ENCODE measurements around the gene TBC1D10B. TPM values are rescaled to one million over a fixed set of nuclear protein-coding genes. Genes with fewer than 3 reads are reported as not detected.

Gene TBC1D10B
- total and polyA plus RNA-seq, 9 of the 15 experiments (the other 6 are each of a cell fraction or from before 2014, with no cell fraction given): 2.2 to 55.4 (median 17.5) TPM

DNA sequence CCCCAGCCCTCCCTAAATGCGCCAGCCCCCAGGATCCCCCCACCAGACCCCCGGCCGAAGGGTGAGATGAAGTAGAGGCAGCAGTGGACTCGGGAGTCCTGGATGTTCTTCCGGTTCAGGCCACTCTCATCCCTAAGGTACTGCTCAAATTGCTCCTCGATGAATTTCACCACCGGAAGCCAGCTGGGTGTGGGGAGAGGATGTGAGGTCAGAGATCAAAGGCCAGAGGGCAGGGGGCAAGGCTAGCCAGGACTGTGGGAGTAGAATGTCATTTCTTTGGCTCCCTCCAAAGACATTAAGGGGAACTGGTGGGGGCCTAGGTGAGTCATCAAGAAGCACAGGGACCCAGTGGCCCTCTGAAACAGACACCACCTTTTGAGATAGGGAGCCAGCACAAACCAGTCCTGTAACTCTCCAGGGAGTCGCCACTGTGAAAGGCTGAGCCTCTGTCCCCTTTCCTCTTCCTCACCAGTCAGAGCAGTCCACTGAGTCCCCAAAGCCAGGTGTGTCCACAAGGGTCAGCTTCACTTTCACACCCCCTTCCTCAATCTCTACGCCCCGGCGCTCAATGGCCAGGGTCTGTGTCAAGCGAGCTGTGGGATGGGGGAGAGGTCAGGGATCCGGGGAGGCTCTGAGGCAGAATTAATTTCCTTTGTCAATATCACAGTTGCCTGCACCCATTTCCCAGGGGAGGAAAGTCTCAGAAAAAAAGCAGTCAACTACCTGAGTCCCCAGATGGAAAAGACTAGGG is 11.2 kb upstream of the TBC1D10B start (continued):
- TF ChIP-seq, protein P1, sequence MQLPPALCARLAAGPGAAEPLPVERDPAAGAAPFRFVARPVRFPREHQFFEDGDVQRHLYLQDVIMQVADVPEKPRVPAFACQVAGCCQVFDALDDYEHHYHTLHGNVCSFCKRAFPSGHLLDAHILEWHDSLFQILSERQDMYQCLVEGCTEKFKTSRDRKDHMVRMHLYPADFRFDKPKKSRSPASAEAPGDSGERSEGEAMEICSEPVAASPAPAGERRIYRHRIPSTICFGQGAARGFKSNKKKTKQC (CRISPR knock-in tag; IDR thresholded peaks at IDR 0.05): no peak
- peak; percentile 77 for TF ChIP-seq MTA2 (IDR thresholded peaks at IDR 0.05; ENCODE audit: low read depth)
- no peak for TF ChIP-seq DDX20 (tag; IDR thresholded peaks at IDR 0.05; ENCODE audit: low read depth)
- TF ChIP-seq MTA3 (IDR thresholded peaks at IDR 0.05; ENCODE audit: borderline replicate concordance): peak; percentile 57; the same call in 1 of the 2 replicates
- TF ChIP-seq PTTG1 (tag; IDR thresholded peaks at IDR 0.05; ENCODE audit: low read depth): no peak
- TF ChIP-seq SMAD2 (IDR thresholded peaks at IDR 0.05; ENCODE audit: low read depth, low read length): no peak
- TF ChIP-seq KAT7 (CRISPR knock-in tag; IDR thresholded peaks at IDR 0.05; ENCODE audit: borderline replicate concordance): no peak
- no peak for TF ChIP-seq ZNF253 (CRISPR knock-in tag; conservative IDR thresholded peaks at IDR 0.05)
- peak; percentile 74 for TF ChIP-seq TBP (optimal IDR thresholded peaks at IDR 0.05; ENCODE audit: low read depth, low read length)
- no peak for TF ChIP-seq ZC3H11A (IDR thresholded peaks at IDR 0.05; ENCODE audit: low read depth, low read length)
- TF ChIP-seq POLR2G (IDR thresholded peaks at IDR 0.05; ENCODE audit: low read depth, low read length): 0 out of 2 replicates have a peak, but pooled peaks have one; percentile 14
- TF ChIP-seq ZNF347 (CRISPR knock-in tag; IDR thresholded peaks at IDR 0.05; ENCODE audit: low read depth): no peak
- peak; percentile 77 for TF ChIP-seq ARID1B (IDR thresholded peaks at IDR 0.05)
- TF ChIP-seq HCFC1 (IDR thresholded peaks at IDR 0.05; ENCODE audit: low read depth, low read length): peak; percentile 61
- no peak; the same call in 1 of the 2 replicates for TF ChIP-seq LCOR (CRISPR knock-in tag; IDR thresholded peaks at IDR 0.05)
- TF ChIP-seq RCOR1 (IDR thresholded peaks at IDR 0.05; ENCODE audit: borderline replicate concordance in 1 of 2, low read depth in 2 of 2, low read length in 2 of 2): peak in 1 of 2 experiments; percentile 70; a peak in 2 of 4 replicates
- no peak for TF ChIP-seq ZNF146 (CRISPR knock-in tag; IDR thresholded peaks at IDR 0.05; ENCODE audit: unreplicated experiment)
- TF ChIP-seq FOXM1 (IDR thresholded peaks at IDR 0.05; ENCODE audit: low read depth): no peak
- TF ChIP-seq FOXM1 (CRISPR knock-in tag; IDR thresholded peaks at IDR 0.05; ENCODE audit: low read depth): no peak
- TF ChIP-seq GATAD2B (IDR thresholded peaks at IDR 0.05; ENCODE audit: borderline replicate concordance): 0 out of 2 replicates have a peak, but pooled peaks have one; percentile 30
- no peak for TF ChIP-seq PURB (CRISPR knock-in tag; IDR thresholded peaks at IDR 0.05; ENCODE audit: low read depth)
- no peak for TF ChIP-seq ZNF830 (CRISPR knock-in tag; IDR thresholded peaks at IDR 0.05)
- TF ChIP-seq SIRT6 (IDR thresholded peaks at IDR 0.05; ENCODE audit: low read depth, low read length): no peak
- TF ChIP-seq FOS (IDR thresholded peaks at IDR 0.05; ENCODE audit: extremely low read depth, insufficient read length): peak; percentile 47
- TF ChIP-seq PTRF (tag; IDR thresholded peaks at IDR 0.05): no peak
- no peak for TF ChIP-seq ADNP (tag; IDR thresholded peaks at IDR 0.05)
- peak; percentile 62 for TF ChIP-seq CBFA2T3 (IDR thresholded peaks at IDR 0.05)
- no peak for TF ChIP-seq FOXK2 (conservative IDR thresholded peaks at IDR 0.05 in 1 of 2, IDR thresholded peaks at IDR 0.05 in 1 of 2; ENCODE audit: low read depth in 2 of 2)
- TF ChIP-seq GATA2 (CRISPR knock-in tag; IDR thresholded peaks at IDR 0.05): no peak; the same call in 1 of the 2 replicates
- peak; percentile 57; the same call in 1 of the 2 replicates for TF ChIP-seq EP300 (IDR thresholded peaks at IDR 0.05; ENCODE audit: low read length)
- TF ChIP-seq POLR2H (tag; IDR thresholded peaks at IDR 0.05; ENCODE audit: low read depth): no peak
- TF ChIP-seq U2AF2 (optimal IDR thresholded peaks at IDR 0.05; ENCODE audit: low read depth, low read length): no peak
- TF ChIP-seq PHF8 (IDR thresholded peaks at IDR 0.05; ENCODE audit: borderline replicate concordance, low read length): peak; percentile 33; the same call in 1 of the 2 replicates

Measured in K562 (cell line).